Smooth muscle cell (in vitro differentiated cells): ENCODE data around the gene PDZRN4. TPM values are rescaled to one million over a fixed set of nuclear protein-coding genes. Genes with fewer than 3 reads are reported as not detected.
A peak's percentile ranks its signal among the peaks of the same experiment; 100 is the strongest.

Experiments used
- DNase-seq: peaks from one replicate; lab custom pipeline; 2025; ENCODE audit not compliant: unreplicated experiment; lab: John Stamatoyannopoulos, UW
- H2AFZ ChIP-seq: fragments of 200-600 bp; sonication (generic); 2 replicates; pipeline ENCODE4 v1.6.0; 2016; ENCODE audit warnings: antibody characterized with exemption, low read depth, mild to moderate bottlenecking
- H3F3A ChIP-seq: fragments of 200-600 bp; sonication (generic); 2 replicates; pipeline ENCODE4 v1.6.0; 2017; ENCODE audit warnings: antibody characterized with exemption, low read depth
- H3K27ac ChIP-seq: fragments of 200-600 bp; sonication (generic); 2 replicates; pipeline ENCODE4 v1.5.1; 2016; ENCODE audit warnings: low read depth, mild to moderate bottlenecking
- H3K27me3 ChIP-seq: fragments of 200-600 bp; sonication (generic); 2 replicates; pipeline ENCODE4 v1.6.1; 2016; ENCODE audit warnings: low read depth, mild to moderate bottlenecking
- H3K36me3 ChIP-seq: fragments of 200-600 bp; sonication (generic); 2 replicates; pipeline ENCODE4 v1.5.1; 2016; ENCODE audit warnings: low read depth
- H3K4me1 ChIP-seq: fragments of 200-600 bp; sonication (generic); 2 replicates; pipeline ENCODE4 v1.5.1; 2016; ENCODE audit warnings: low read depth
- H3K4me2 ChIP-seq: fragments of 200-600 bp; sonication (generic); 2 replicates; pipeline ENCODE4 v1.6.0; 2016; ENCODE audit warnings: mild to moderate bottlenecking
- H3K4me3 ChIP-seq: fragments of 200-600 bp; sonication (generic); 2 replicates; pipeline ENCODE4 v1.5.1; 2016; ENCODE audit warnings: mild to moderate bottlenecking
- H3K79me2 ChIP-seq: fragments of 200-600 bp; sonication (generic); 2 replicates; pipeline ENCODE4 v1.6.0; 2016; ENCODE audit warnings: low read depth, mild to moderate bottlenecking
- H3K9ac ChIP-seq: fragments of 200-600 bp; sonication (generic); 2 replicates; pipeline ENCODE4 v1.6.0; 2016; ENCODE audit warnings: low read depth
- H3K9me3 ChIP-seq: fragments of 200-600 bp; sonication (generic); replicated peaks from 2 replicates; pipeline ENCODE4 v1.5.1; 2016; ENCODE audit warnings: low read depth
- H4K20me1 ChIP-seq: fragments of 200-600 bp; sonication (generic); 2 replicates; pipeline ENCODE4 v1.6.0; 2016; ENCODE audit warnings: low read depth
- CTCF ChIP-seq: fragments of 200-600 bp; sonication (generic); IDR thresholded peaks from 2 replicates; pipeline ENCODE4 v1.5.1; 2017; ENCODE audit warnings: borderline replicate concordance, mild to moderate bottlenecking, antibody characterized with exemption; ENCODE audit not compliant: insufficient read depth, poor library complexity, severe bottlenecking
- WGBS: methylation state at CpG from one replicate; pipeline ENCODE4 v1.1.7; 2016; ENCODE audit warnings: low lambda C conversion rate; 5-methylcytosine and 5-hydroxymethylcytosine counted together
- polyA plus RNA-seq: library from polyadenylated mRNA; unstranded; fragments of >200 nt; fragmentation: Nextera tagmentation; extraction: Ambion mirVana; gene quantifications from 2 replicates; pipeline ENCODE4 v1.2.1, GENCODE V29; 2016
- total RNA-seq: library from RNA; depleted of rRNA; stranded (reverse); fragments of >200 nt; gene quantifications from 2 replicates; pipeline ENCODE4 v1.2.3, GENCODE V29; 2014

The PDZRN4 gene
- total and polyA plus RNA-seq, 2 experiments from 2014 or later = 4.7 to 5.4 TPM

- Histone ChIP-seq H4K20me1 (no peaks in the 10 kb centered on the region), H3K27me3 (no peaks in the 10 kb centered on the region), H3K4me1 (peaks cover 7% of the 10 kb centered on the region), H2AFZ (no peak overlapping the region), H3K4me2 (no peak overlapping the region), H3K9me3 (no peaks in the 10 kb centered on the region), H3K79me2 (no peaks in the 10 kb centered on the region), H3K9ac (no peak overlapping the region), H3K4me3 (no peak overlapping the region), H3K27ac (no peak overlapping the region), H3K36me3 (no peaks in the 10 kb centered on the region), H3F3A (peaks cover 6% of the 10 kb centered on the region)
- WGBS = 96% methylated on average over 3 of the region's 3 CpGs
- no peak for DNase-seq
- no peak for TF ChIP-seq CTCF
These were observed 137.2 kb downstream of the PDZRN4 start for GRCh38 chr12:41325336-41325735.

- no peak overlapping the region for H3K27ac ChIP-seq
- no peaks in the 10 kb centered on the region for H3K36me3 ChIP-seq
- H3K4me1 ChIP-seq = peaks cover 7% of the 10 kb centered on the region
- DNase-seq = no peak
- 39% methylated on average over 4 of the region's 4 CpGs for WGBS
- H3K4me2 ChIP-seq = no peak overlapping the region
- H3K9me3 ChIP-seq = no peaks in the 10 kb centered on the region
- H4K20me1 ChIP-seq = no peaks in the 10 kb centered on the region
- peak overlapping the region; percentile 67 for H2AFZ ChIP-seq
- no peak overlapping the region for H3K4me3 ChIP-seq
- no peaks in the 10 kb centered on the region for H3K27me3 ChIP-seq
- no peak for TF ChIP-seq CTCF
- H3K79me2 ChIP-seq = no peaks in the 10 kb centered on the region
- peaks cover 6% of the 10 kb centered on the region for H3F3A ChIP-seq
- H3K9ac ChIP-seq = no peak overlapping the region
These were observed 139.2 kb downstream of the PDZRN4 start for GRCh38 chr12:41327096-41327895.

GRCh38 chr12:41333974-41334373, 145.9 kb downstream of the PDZRN4 start:
- no peak for DNase-seq
- H3K27me3 ChIP-seq = no peaks in the 10 kb centered on the region
- H3K9me3 ChIP-seq = no peaks in the 10 kb centered on the region
- peaks cover 2% of the 10 kb centered on the region for H3F3A ChIP-seq
- H3K4me2 ChIP-seq = no peak overlapping the region
- H3K9ac ChIP-seq = no peak overlapping the region
- H3K4me3 ChIP-seq = no peak overlapping the region
- no peak overlapping the region for H2AFZ ChIP-seq
- no peak for TF ChIP-seq CTCF
- peaks cover 12% of the 10 kb centered on the region for H3K4me1 ChIP-seq
- H3K36me3 ChIP-seq = no peaks in the 10 kb centered on the region
- no peak overlapping the region for H3K27ac ChIP-seq
- no peaks in the 10 kb centered on the region for H4K20me1 ChIP-seq
- H3K79me2 ChIP-seq = no peaks in the 10 kb centered on the region
- 64% methylated on average over 1 of the region's 1 CpG for WGBS

GRCh38 chr12:41334390-41334789, 146.3 kb downstream of the PDZRN4 start:
- DNase-seq = no peak
- Histone ChIP-seq H3K27me3 (no peaks in the 10 kb centered on the region), H3K36me3 (no peaks in the 10 kb centered on the region), H3K9me3 (no peaks in the 10 kb centered on the region), H3K27ac (no peak overlapping the region), H3K4me1 (peaks cover 12% of the 10 kb centered on the region), H3K9ac (no peak overlapping the region), H3K4me3 (no peak overlapping the region), H4K20me1 (no peaks in the 10 kb centered on the region), H2AFZ (no peak overlapping the region), H3K4me2 (no peak overlapping the region), H3K79me2 (no peaks in the 10 kb centered on the region), H3F3A (no peaks in the 10 kb centered on the region)
- WGBS = 17% methylated on average over 1 of the region's 1 CpG
- TF ChIP-seq CTCF = no peak
